H54 (cell line): ENCODE measurements around the gene GLT6D1.
A peak's percentile ranks its signal among the peaks of the same experiment; 100 is the strongest.

Source experiments
- DNase-seq: peaks from one replicate; pipeline ENCODE4 v3.0.0; 2011; ENCODE audit warnings: low spot score, mixed read lengths; ENCODE audit not compliant: insufficient read length
- FAIRE-seq: peaks from 3 replicates; lab custom pipeline; 2011; peaks lifted over from hg19 to GRCh38; lab: Jason Lieb, UNC
- POLR2A ChIP-seq: IDR thresholded peaks from 2 replicates; pipeline ENCODE4 v1.6.1; 2011; ENCODE audit warnings: low read depth, mild to moderate bottlenecking, low read length

GLT6D1 gene

GRCh38 chr9:135604437-135605237, 34.7 kb downstream of the GLT6D1 start:
- TF ChIP-seq POLR2A: no peak
- no peak for DNase-seq
- FAIRE-seq: no peak

GRCh38 chr9:135602789-135603481, 36.4 kb downstream of the GLT6D1 start:
- peak; percentile 15 for FAIRE-seq
- peak; percentile 79 for DNase-seq
- no peak for TF ChIP-seq POLR2A

GRCh38 chr9:135601988-135602387, 37.4 kb downstream of the GLT6D1 start:
- FAIRE-seq (no peak), DNase-seq (no peak)
- no peak for TF ChIP-seq POLR2A

GRCh38 chr9:135600296-135600817, 39.0 kb downstream of the GLT6D1 start:
- FAIRE-seq (no peak), DNase-seq (no peak)
- TF ChIP-seq POLR2A: no peak

- no peak for FAIRE-seq
- no peak for DNase-seq
- TF ChIP-seq POLR2A: no peak
These were observed 43.1 kb downstream of the GLT6D1 start for GRCh38 chr9:135596211-135596610.

- no peak for DNase-seq
- FAIRE-seq: no peak
- TF ChIP-seq POLR2A: no peak
These were observed 46.7 kb downstream of the GLT6D1 start for GRCh38 chr9:135592625-135593024.

GRCh38 chr9:135592331-135592590, 47.1 kb downstream of the GLT6D1 start:
- FAIRE-seq (no peak), DNase-seq (no peak)
- no peak for TF ChIP-seq POLR2A

DNA sequence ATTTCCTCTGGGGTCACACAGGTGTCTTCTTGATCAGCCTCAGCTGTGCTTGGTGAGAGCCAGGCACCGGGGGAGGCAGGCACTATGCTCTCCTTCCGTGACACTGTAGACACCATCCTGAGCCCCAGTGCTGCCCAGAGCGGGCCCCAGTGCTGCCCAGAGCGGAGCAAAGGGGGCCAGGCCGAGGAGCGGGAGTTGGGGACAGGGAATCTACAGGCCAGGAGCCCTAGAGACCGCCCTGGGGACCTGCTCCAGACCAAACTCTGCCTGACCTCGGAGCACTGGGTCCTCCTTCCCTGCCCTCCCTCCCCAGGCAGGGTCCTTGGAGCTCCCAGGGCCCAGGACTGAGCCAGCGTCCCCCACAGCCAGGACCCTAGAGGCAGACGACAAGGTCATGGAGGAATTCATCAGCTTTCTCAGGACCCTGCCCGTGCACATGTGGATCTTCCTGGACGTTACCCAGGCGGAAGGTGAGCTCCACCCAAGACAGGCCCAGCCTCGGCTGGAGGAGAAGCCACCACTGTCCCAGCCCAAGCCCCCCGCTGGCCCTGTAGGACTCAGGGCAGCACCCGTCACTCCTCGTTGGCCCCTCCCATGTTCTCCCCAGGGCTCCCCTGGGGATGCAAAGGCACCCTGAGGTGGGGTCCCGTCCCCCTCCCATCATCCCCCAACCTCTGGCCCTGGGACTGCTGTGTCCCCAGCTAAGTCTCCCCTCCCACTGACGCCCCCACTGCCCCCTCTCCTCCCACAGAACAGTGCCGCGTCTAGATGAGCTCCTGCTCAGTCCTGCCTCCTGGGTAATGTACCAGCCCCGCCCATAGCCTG, 47.6 kb downstream of the GLT6D1 start:
- no peak for TF ChIP-seq POLR2A
- no peak for DNase-seq
- FAIRE-seq: no peak

GRCh38 chr9:135590486-135591079, 48.8 kb downstream of the GLT6D1 start:
- no peak for DNase-seq
- TF ChIP-seq POLR2A: no peak
- FAIRE-seq: no peak

GRCh38 chr9:135589596-135590485, 49.5 kb downstream of the GLT6D1 start:
- DNase-seq: no peak
- FAIRE-seq: no peak

GRCh38 chr9:135588886-135589595, 50.3 kb downstream of the GLT6D1 start:
- FAIRE-seq: no peak
- TF ChIP-seq POLR2A: no peak

More at GRCh38 chr9:135589596-135590485, 49.5 kb downstream of the GLT6D1 start:
- no peak for TF ChIP-seq POLR2A

GRCh38 chr9:135588371-135588770, 51.0 kb downstream of the GLT6D1 start:
- no peak for TF ChIP-seq POLR2A
- DNase-seq (no peak), FAIRE-seq (no peak)

More at GRCh38 chr9:135588886-135589595, 50.3 kb downstream of the GLT6D1 start:
- DNase-seq: no peak
